Prostate gland (tissue), 2 donors: Measurements from ENCODE around the gene ONECUT3. TPM values are rescaled to one million over a fixed set of nuclear protein-coding genes. Genes with fewer than 3 reads are reported as not detected.

Experiments
- DNase-seq: peaks from one replicate; pipeline ENCODE4 v3.0.0-alpha.2; 2019; ENCODE audit warnings: low spot score
- H3K27ac ChIP-seq, 2 donors: fragments of 200-600 bp; sonication (generic); 2 replicates each; pipeline ENCODE4 v1.5.1; 2017 to 2019
- H3K27me3 ChIP-seq: fragments of 200-600 bp; sonication (generic); replicated peaks from 2 replicates; pipeline ENCODE4 v1.5.1; 2019; ENCODE audit not compliant: insufficient read depth
- H3K36me3 ChIP-seq, 2 donors: fragments of 200-600 bp; sonication (generic); 1 replicate in 1 of 2; 2 replicates in 1 of 2; pipeline versions ENCODE4 v1.5.1 to v1.8.1; 2017 to 2019
- H3K4me1 ChIP-seq: fragments of 200-600 bp; sonication (generic); replicated peaks from 2 replicates; pipeline ENCODE4 v1.5.1; 2019
- H3K4me3 ChIP-seq, 2 donors: fragments of 200-600 bp; sonication (generic); 2 replicates each; pipeline ENCODE4 v1.5.1; 2017 to 2019
- H3K9me3 ChIP-seq: fragments of 200-600 bp; sonication (generic); 2 replicates; pipeline ENCODE4 v1.5.1; 2017
- POLR2A ChIP-seq: fragments of 450-650 bp; IDR thresholded peaks from one replicate; pipeline ENCODE4 v1.6.1; 2016; ENCODE audit warnings: antibody characterized with exemption, mild to moderate bottlenecking
- POLR2AphosphoS5 ChIP-seq: sonication (generic); formaldehyde crosslinking; IDR thresholded peaks from one replicate; pipeline ENCODE4 v1.6.1; 2017; ENCODE audit warnings: antibody characterized with exemption
- WGBS: methylation state at CpG from one replicate; pipeline ENCODE4 v1.1.5; 2018; 5-methylcytosine and 5-hydroxymethylcytosine counted together
- intact Hi-C: fragments of 100-400 bp; cut with DNase I; formaldehyde crosslinking; loops from one replicate; pipeline ENCODE4 v1.14.2; 2022
- total RNA-seq, 2 donors: library from RNA; depleted of rRNA; stranded (reverse); fragments of >200 nt; gene quantifications; one replicate each; pipeline ENCODE4 v1.1.0, GENCODE V29; 2016
- TF ChIP-seq, protein P1 (sequence below), 4 experiments: fragments of 200-600 bp in 2 of 4; fragments of 450-650 bp in 2 of 4; sonication (generic) in 2 of 4; IDR thresholded peaks; 1 replicate in 3 of 4; 2 replicates in 1 of 4; pipeline ENCODE4 v1.5.1; 2016 to 2019; ENCODE audit warnings: antibody characterized with exemption in 4 of 4, mild to moderate bottlenecking in 2 of 4, moderate library complexity in 2 of 4

Gene ONECUT3
- total RNA-seq, 2 donors from 2014 or later: not detected

DNA sequence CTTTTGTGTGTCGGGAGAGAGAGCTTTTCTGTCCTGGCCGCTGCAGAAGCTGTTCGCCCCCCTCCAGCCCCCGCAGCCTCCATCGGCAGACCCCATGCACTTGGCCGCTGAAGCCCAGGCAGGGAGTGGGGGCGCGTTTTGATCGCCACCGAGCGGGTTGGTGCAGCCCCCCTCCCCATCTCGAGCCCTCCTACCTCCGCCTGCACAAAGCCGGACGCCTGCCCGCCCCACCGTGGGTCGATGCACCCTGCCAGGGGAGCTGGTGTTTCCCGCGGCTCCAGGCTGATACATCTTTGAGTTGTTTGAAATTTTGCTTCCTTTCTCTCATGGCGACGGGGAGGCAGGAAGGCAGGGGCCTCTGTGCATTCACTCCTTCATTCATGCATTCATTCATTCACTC lies 16.4 kb upstream of the ONECUT3 start:
- Histone ChIP-seq H3K4me3 (no peak overlapping the region), H3K9me3 (no peaks in the 10 kb centered on the region), H3K27me3 (peaks cover 12% of the 10 kb centered on the region), H3K36me3 (no peaks in the 10 kb centered on the region), H3K4me1 (no peaks in the 10 kb centered on the region), H3K27ac (no peak overlapping the region)
- TF ChIP-seq, protein P1, sequence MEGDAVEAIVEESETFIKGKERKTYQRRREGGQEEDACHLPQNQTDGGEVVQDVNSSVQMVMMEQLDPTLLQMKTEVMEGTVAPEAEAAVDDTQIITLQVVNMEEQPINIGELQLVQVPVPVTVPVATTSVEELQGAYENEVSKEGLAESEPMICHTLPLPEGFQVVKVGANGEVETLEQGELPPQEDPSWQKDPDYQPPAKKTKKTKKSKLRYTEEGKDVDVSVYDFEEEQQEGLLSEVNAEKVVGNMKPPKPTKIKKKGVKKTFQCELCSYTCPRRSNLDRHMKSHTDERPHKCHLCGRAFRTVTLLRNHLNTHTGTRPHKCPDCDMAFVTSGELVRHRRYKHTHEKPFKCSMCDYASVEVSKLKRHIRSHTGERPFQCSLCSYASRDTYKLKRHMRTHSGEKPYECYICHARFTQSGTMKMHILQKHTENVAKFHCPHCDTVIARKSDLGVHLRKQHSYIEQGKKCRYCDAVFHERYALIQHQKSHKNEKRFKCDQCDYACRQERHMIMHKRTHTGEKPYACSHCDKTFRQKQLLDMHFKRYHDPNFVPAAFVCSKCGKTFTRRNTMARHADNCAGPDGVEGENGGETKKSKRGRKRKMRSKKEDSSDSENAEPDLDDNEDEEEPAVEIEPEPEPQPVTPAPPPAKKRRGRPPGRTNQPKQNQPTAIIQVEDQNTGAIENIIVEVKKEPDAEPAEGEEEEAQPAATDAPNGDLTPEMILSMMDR (IDR thresholded peaks at IDR 0.05): no peak
- TF ChIP-seq POLR2A (no peak), POLR2AphosphoS5 (no peak)
- intact Hi-C loops: no loop called here
- WGBS: 24% methylated on average over 22 of the region's 22 CpGs
- DNase-seq: no peak

DNA sequence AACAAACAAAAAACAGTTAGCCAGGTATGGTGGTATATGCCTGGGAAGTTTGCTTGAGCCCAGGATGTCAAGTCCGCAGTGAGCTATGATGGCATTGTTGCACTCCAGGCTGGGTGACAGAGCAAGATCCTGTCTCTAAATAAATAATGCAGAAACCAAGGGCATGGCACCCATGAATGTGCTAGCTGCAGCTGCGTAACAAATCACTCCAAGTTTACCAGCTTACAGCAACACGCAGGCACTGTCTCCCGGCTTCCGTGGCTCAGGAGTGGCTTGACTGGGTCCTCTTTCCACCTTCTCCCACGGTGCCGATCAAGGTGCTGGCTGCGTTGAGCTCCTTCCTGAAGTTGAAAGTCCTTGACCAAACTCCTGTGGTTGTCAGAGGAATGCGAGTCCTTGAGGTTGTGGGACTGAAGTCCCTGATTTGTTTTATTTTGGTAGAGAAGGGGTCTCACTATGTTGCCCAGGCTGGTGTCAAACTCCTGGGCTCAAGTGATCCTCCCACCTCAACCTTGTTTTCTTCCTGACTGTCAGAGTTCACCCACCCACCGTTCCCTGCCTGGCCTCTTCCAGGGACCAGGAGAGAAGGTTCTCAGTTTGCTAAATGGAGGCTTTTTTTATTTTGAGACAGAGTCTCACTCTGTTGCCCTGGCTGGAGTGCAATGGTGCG lies 13.2 kb upstream of the ONECUT3 start:
- Histone ChIP-seq H3K36me3 (no peaks in the 10 kb centered on the region), H3K4me1 (no peaks in the 10 kb centered on the region), H3K27me3 (peaks cover 19% of the 10 kb centered on the region), H3K9me3 (no peaks in the 10 kb centered on the region), H3K4me3 (no peak overlapping the region), H3K27ac (no peak overlapping the region)
- WGBS: 91% methylated on average over 11 of the region's 11 CpGs
- DNase-seq: no peak
- TF ChIP-seq POLR2A: no peak
- no peak for TF ChIP-seq POLR2AphosphoS5
- TF ChIP-seq, protein P1 (IDR thresholded peaks at IDR 0.05): no peak
- intact Hi-C loops: no loop called here

DNA sequence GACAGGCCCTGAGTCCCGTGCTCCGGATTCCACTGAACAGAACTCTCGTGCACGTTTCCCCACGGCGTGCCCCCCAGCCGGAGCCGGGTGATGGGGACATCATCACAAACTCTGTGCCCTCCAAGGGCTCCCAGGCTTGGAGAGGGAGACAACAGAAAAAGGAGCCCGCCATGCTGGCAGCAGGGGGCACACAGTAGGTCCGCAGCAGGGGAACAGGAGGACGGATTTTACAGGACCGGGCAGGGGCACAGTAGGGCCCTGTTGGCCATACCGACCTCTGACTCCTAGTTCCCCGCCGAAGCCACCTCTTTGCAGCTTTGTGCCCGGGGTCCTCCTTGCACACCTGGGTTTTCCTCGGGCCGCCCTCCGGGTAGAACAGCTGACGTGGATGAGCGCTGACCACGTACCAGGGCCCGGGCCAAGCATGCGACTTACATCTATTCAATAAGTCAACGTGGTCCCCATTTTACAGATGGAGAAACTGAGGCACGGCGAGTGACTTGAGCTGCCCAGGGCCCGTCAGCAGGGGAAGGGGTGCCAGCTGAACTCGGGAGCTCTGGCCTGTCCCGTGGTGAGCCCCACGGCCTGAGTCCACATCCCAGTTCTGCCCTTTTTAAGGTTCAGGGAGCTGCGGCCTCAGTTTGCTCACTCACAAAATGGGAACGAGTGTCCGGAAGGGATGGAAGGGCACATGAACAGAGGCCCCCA lies 10.2 kb upstream of the ONECUT3 start:
- Histone ChIP-seq H3K4me1 (no peaks in the 10 kb centered on the region), H3K9me3 (no peaks in the 10 kb centered on the region), H3K36me3 (no peaks in the 10 kb centered on the region), H3K27me3 (peaks cover 27% of the 10 kb centered on the region), H3K27ac (no peak overlapping the region), H3K4me3 (no peak overlapping the region)
- 87% methylated on average over 33 of the region's 34 CpGs for WGBS
- DNase-seq: no peak
- TF ChIP-seq POLR2AphosphoS5 (no peak), POLR2A (no peak)
- TF ChIP-seq, protein P1 (IDR thresholded peaks at IDR 0.05): no peak
- intact Hi-C loops: no loop called here

DNA sequence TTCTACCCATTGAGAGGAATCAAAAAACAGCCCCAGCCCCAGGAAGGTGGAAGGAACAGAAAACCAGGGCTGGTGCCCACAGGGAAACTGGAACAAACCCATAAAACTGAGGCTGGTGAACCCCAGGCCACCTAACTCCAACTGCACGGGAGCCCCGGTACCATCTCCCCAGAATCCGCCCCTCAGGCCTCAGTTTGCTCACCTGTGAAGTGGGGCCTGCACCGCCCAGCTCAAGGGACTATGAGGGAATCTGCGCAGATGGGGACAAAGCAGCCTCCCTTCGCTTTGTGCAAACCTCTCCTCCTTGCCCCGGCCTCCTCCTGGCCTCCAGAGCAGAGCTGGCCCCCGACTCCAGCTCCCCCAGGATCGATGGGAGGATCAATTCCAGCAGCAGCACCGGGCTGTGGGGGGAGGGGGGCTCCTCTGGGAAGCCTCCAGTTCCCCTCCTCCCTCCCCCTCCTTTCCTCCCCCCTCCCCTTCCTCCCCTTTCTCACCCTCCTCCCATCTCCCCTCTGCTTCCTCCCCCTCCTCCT lies 9.1 kb upstream of the ONECUT3 start:
- no peak overlapping the region for H3K27ac ChIP-seq
- peaks cover 37% of the 10 kb centered on the region for H3K27me3 ChIP-seq
- H3K9me3 ChIP-seq: no peaks in the 10 kb centered on the region
- no peaks in the 10 kb centered on the region for H3K36me3 ChIP-seq
- intact Hi-C loops: no loop called here
- H3K4me3 ChIP-seq: no peak overlapping the region
- DNase-seq: no peak
- TF ChIP-seq, protein P1 (IDR thresholded peaks at IDR 0.05): no peak
- TF ChIP-seq POLR2A (no peak), POLR2AphosphoS5 (no peak)
- no peaks in the 10 kb centered on the region for H3K4me1 ChIP-seq
- 64% methylated on average over 10 of the region's 10 CpGs for WGBS
